Esophagus (tissue), 2 donors: Measurements from ENCODE around the gene PLXNB1. TPM values are rescaled to one million over a fixed set of nuclear protein-coding genes. Genes with fewer than 3 reads are reported as not detected.

Source experiments
- H3K27ac ChIP-seq, 2 donors: one replicate each; pipeline ENCODE4 v1.5.1; 2013; ENCODE audit warnings: low read depth in 2 of 2, mild to moderate bottlenecking in 2 of 2, inconsistent platforms in 1 of 2, low read length in 1 of 2, moderate library complexity in 1 of 2
- H3K27me3 ChIP-seq, 2 donors: one replicate each; pipeline ENCODE4 v1.6.1; 2013; ENCODE audit warnings: low read length in 2 of 2, control low read depth in 1 of 2, mild to moderate bottlenecking in 1 of 2; ENCODE audit not compliant: insufficient read depth in 2 of 2, control insufficient read depth in 1 of 2
- H3K36me3 ChIP-seq, 2 donors: one replicate each; pipeline ENCODE4 v1.6.1; 2013; ENCODE audit warnings: low read length in 1 of 2; ENCODE audit not compliant: control insufficient read depth in 2 of 2, insufficient read depth in 2 of 2
- H3K4me1 ChIP-seq, 2 donors: one replicate each; pipeline ENCODE4 v1.6.1; 2013; ENCODE audit warnings: low read length in 1 of 2; ENCODE audit not compliant: control insufficient read depth in 2 of 2, insufficient read depth in 2 of 2
- H3K4me3 ChIP-seq, 2 donors: one replicate each; pipeline ENCODE4 v1.5.1; 2013; ENCODE audit warnings: low read length in 2 of 2, mild to moderate bottlenecking in 2 of 2, low read depth in 1 of 2, moderate library complexity in 1 of 2
- H3K9me3 ChIP-seq, 2 donors: one replicate each; pipeline ENCODE4 v1.6.1; 2013; ENCODE audit warnings: mild to moderate bottlenecking in 2 of 2, low read depth in 1 of 2, low read length in 1 of 2, moderate library complexity in 1 of 2; ENCODE audit not compliant: control insufficient read depth in 2 of 2, insufficient read depth in 1 of 2
- WGBS, 2 donors: extraction: QIAGEN DNeasy Blood & Tissue Kit; methylation state at CpG; one replicate each; pipeline ENCODE4 v1.1.7; 2013; 5-methylcytosine and 5-hydroxymethylcytosine counted together
- polyA plus RNA-seq, 2 donors: library from polyadenylated mRNA; stranded (reverse); fragments of 200-250 nt; gene quantifications; one replicate each; pipeline ENCODE4 v1.2.3, GENCODE V29; 2013
- donor health status: healthy with polysubstance abuse.
- donor health status: Bipolar disorder and iron deficiency.

The PLXNB1 gene
- polyA plus RNA-seq, 2 donors: 73.4 to 298 TPM

DNA sequence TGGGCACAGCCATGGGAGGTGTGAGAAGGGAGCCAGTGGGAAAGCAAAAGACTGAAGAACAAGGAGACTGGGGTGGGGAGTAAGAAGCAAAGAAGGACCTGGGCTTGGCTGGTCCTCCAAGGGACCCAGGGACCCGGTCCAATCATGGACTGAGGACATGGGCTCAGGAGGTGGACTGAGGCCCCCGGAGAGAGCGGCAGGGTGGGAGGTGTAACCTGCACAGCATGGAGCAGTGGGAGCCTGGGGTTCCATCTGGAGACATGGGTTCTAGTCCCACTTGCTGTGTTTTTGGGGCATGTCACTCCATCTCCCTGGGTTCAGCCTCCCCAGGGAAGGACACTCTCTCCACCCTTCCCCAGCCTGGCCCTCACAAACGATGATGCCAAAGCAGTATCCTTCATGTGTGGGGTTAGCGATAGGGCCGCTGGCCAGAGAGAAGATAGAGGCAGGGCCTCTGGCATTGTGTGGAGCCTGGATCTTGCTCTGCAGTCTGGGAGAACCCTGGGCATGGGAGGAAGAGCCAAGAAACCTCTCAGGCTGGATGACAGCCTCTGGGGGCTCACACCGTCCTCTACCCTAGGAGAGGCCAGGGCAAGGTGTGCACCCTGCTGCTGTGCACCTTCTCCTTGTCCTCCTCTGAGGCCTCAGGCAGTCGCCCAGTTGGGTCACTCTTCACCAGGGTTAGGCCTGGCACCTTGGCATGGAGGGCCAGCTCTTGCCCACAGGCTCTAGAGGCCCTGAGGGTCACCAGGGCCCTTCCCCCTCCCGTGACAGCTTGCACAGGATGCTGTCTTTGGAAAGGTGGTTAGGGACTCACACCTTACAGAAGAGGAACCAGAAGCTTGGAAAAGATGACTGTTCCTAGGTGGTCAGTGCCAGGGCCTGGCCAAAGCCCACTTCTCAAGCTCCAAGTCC lies 31.9 kb downstream of the PLXNB1 start:
- 63 to 70% methylated on average over 9 of the region's 9 CpGs for WGBS, 2 donors
- Histone ChIP-seq H3K36me3 (no peaks in the 10 kb centered on the region), H3K27me3 (no peaks in the 10 kb centered on the region), H3K4me3 (no peak overlapping the region), H3K4me1 (peaks cover 0 to 14% of the 10 kb centered on the region in 2 donors), H3K9me3 (no peaks in the 10 kb centered on the region), H3K27ac (no peak overlapping the region)

DNA sequence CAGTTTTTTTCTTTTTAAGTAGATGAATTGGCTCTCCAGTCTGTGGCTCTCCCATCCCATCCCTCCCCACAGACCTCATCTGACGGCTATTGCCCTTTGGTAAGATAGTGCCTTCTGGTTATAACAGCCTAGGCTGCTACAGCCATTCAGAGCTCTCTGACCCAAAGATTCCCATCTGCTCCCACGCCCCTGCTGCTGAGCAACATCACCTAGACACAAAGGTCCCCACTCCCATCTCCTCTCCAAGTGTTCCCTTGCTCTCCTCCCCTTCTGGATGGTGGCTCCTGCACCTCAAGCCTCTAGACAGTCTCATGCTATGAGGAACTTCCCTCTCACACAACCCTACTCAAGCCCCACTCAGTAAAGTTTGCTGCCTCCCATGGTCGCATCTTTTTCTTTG lies 34.2 kb downstream of the PLXNB1 start:
- peaks cover 0 to 5% of the 10 kb centered on the region in 2 donors for H3K4me1 ChIP-seq
- H3K36me3 ChIP-seq: no peaks in the 10 kb centered on the region
- 62 to 65% methylated on average over 3 of the region's 3 CpGs for WGBS, 2 donors
- no peak overlapping the region for H3K27ac ChIP-seq
- no peak overlapping the region for H3K4me3 ChIP-seq
- no peaks in the 10 kb centered on the region for H3K9me3 ChIP-seq
- H3K27me3 ChIP-seq: no peaks in the 10 kb centered on the region

DNA sequence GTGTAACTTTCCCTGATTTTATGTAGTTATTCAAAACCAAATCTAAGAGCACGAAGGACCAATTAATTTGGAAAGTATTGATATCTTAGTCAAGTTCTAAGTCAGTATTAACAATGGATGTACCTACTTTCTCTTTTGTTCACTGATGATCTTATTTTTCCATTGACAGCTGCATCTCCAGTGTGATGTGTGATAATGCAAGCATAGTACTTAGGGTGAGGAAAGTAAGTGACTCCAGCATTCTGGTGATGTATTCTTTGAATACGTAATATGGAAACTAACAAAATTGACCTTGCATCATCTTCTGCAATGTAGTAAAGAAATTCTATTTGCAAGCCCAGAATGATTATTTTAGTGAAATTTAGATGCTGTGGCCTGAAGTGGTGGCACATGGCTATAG lies 35.5 kb downstream of the PLXNB1 start:
- 90 to 96% methylated on average over 2 of the region's 2 CpGs for WGBS, 2 donors
- peaks cover 0 to 2% of the 10 kb centered on the region in 2 donors for H3K4me1 ChIP-seq
- no peak overlapping the region for H3K27ac ChIP-seq
- no peaks in the 10 kb centered on the region for H3K9me3 ChIP-seq
- no peak overlapping the region for H3K4me3 ChIP-seq
- no peaks in the 10 kb centered on the region for H3K27me3 ChIP-seq
- H3K36me3 ChIP-seq: no peaks in the 10 kb centered on the region

DNA sequence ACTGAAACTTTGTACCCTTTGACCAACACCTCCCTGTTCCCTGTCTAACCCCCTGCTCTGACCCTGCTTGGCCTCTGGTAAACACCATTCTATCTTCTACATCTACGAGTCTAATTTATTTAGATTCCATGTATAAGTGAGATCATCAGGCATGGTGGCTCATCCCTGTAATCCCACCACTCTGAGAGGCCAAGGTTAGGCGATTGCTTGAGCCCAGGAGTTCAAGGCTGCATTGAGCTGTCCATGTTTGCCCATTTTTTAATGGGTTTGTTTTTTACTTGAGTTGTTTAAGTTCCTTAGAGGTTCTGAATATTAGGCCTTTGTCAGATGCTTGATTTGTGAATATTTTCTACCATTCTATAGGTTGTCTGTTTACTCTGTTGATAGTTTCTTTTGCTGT lies 40.9 kb downstream of the PLXNB1 start:
- Histone ChIP-seq H3K4me3 (no peak overlapping the region), H3K9me3 (no peaks in the 10 kb centered on the region), H3K27me3 (no peaks in the 10 kb centered on the region), H3K36me3 (no peaks in the 10 kb centered on the region), H3K27ac (no peak overlapping the region), H3K4me1 (no peaks in the 10 kb centered on the region)
- 71 to 72% methylated on average over 2 of the region's 2 CpGs for WGBS, 2 donors

GRCh38 chr3:48387634-48388033 lies 42.3 kb downstream of the PLXNB1 start:
- Histone ChIP-seq H3K9me3 (no peaks in the 10 kb centered on the region), H3K27ac (no peak overlapping the region), H3K36me3 (no peaks in the 10 kb centered on the region), H3K4me1 (no peaks in the 10 kb centered on the region), H3K27me3 (no peaks in the 10 kb centered on the region), H3K4me3 (no peak overlapping the region)

- Histone ChIP-seq H3K27me3 (no peaks in the 10 kb centered on the region), H3K27ac (no peak overlapping the region), H3K4me3 (no peak overlapping the region), H3K9me3 (no peaks in the 10 kb centered on the region), H3K4me1 (no peaks in the 10 kb centered on the region), H3K36me3 (no peaks in the 10 kb centered on the region)
- 66 to 78% methylated on average over 5 of the region's 5 CpGs for WGBS, 2 donors
Observed at GRCh38 chr3:48372862-48373435, 56.9 kb downstream of the PLXNB1 start.

DNA sequence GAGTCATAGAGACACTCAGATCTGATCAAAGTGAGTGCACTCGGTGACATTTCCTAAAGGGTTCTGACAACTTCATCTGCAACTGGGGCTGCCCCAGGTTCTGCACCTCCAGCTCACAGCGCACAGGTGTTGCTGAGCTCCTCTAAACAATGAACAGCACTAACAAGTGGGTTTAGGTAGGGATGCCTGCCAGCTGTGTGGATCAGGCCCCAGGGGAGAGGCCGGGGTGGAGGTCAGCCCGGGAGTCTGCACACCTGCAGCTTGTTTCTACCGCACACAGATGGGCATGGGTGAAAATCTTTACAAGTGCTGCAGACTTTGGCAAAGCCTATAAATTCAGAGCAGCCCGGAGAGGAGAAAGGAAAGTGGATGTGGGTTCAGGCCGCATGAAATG lies 57.5 kb downstream of the PLXNB1 start:
- Histone ChIP-seq H3K27me3 (no peaks in the 10 kb centered on the region), H3K36me3 (no peaks in the 10 kb centered on the region), H3K27ac (no peak overlapping the region), H3K9me3 (no peaks in the 10 kb centered on the region), H3K4me3 (no peak overlapping the region), H3K4me1 (no peaks in the 10 kb centered on the region)
- WGBS, 2 donors: 65 to 73% methylated on average over 7 of the region's 7 CpGs

- 86 to 88% methylated on average over 11 of the region's 11 CpGs for WGBS, 2 donors
Observed at GRCh38 chr3:48371651-48372376, 58.1 kb downstream of the PLXNB1 start, which contains the start of gene FBXW12. TSS of gene FBXW12 (plus strand) at chr3:48372219. CDS start at chr3:48372768, 549 bp downstream.

GRCh38 chr3:48370333-48370713 lies 59.6 kb downstream of the PLXNB1 start:
- WGBS, 2 donors: 81 to 86% methylated on average over 7 of the region's 7 CpGs
- H3K36me3 ChIP-seq: no peaks in the 10 kb centered on the region
- H3K27me3 ChIP-seq: no peaks in the 10 kb centered on the region
- H3K4me1 ChIP-seq: no peaks in the 10 kb centered on the region
- H3K27ac ChIP-seq: no peak overlapping the region
- H3K4me3 ChIP-seq: no peak overlapping the region
- no peaks in the 10 kb centered on the region for H3K9me3 ChIP-seq

More at GRCh38 chr3:48371651-48372376, 58.1 kb downstream of the PLXNB1 start, which contains the start of gene FBXW12:
- Histone ChIP-seq H3K36me3 (no peaks in the 10 kb centered on the region), H3K9me3 (no peaks in the 10 kb centered on the region), H3K4me3 (no peak within 1 kb of the TSS), H3K4me1 (no peaks in the 10 kb centered on the region), H3K27ac (no peak within 1 kb of the TSS), H3K27me3 (no peaks in the 10 kb centered on the region)
